Neural progenitor cell (in vitro differentiated cells): Measurements from ENCODE around the gene SEPSECS. TPM values are rescaled to one million over a fixed set of nuclear protein-coding genes. Genes with fewer than 3 reads are reported as not detected.

ENCODE experiments used
- DNase-seq: peaks from one replicate; pipeline ENCODE4 v3.0.0-alpha.2; 2016; ENCODE audit warnings: low spot score
- H2AFZ ChIP-seq: fragments of 200-600 bp; sonication (generic); replicated peaks from 2 replicates; pipeline ENCODE4 v1.6.1; 2016; ENCODE audit warnings: antibody characterized with exemption
- H3F3A ChIP-seq: fragments of 200-600 bp; sonication (generic); 2 replicates; pipeline ENCODE4 v1.6.1; 2016; ENCODE audit warnings: antibody characterized with exemption, low read depth
- H3K27ac ChIP-seq: fragments of 200-600 bp; sonication (generic); 2 replicates; pipeline ENCODE4 v1.5.1; 2016; ENCODE audit warnings: mild to moderate bottlenecking
- H3K27me3 ChIP-seq: fragments of 200-600 bp; sonication (generic); 2 replicates; pipeline ENCODE4 v1.6.1; 2016; ENCODE audit warnings: mild to moderate bottlenecking, moderate library complexity
- H3K36me3 ChIP-seq: fragments of 200-600 bp; sonication (generic); 2 replicates; pipeline ENCODE4 v1.5.1; 2016
- H3K4me1 ChIP-seq: fragments of 200-600 bp; sonication (generic); 2 replicates; pipeline ENCODE4 v1.6.1; 2016; ENCODE audit warnings: mixed run types
- H3K4me2 ChIP-seq: fragments of 200-600 bp; sonication (generic); 2 replicates; pipeline ENCODE4 v1.6.1; 2016
- H3K4me3 ChIP-seq: fragments of 200-600 bp; sonication (generic); 2 replicates; pipeline ENCODE4 v1.5.1; 2016
- H3K79me2 ChIP-seq: fragments of 200-600 bp; sonication (generic); 2 replicates; pipeline ENCODE4 v1.6.1; 2016; ENCODE audit warnings: low read depth
- H3K9ac ChIP-seq: fragments of 200-600 bp; sonication (generic); 2 replicates; pipeline ENCODE4 v1.6.1; 2016
- H3K9me3 ChIP-seq: fragments of 200-600 bp; sonication (generic); 2 replicates; pipeline ENCODE4 v1.5.1; 2016; ENCODE audit warnings: low read depth
- H4K20me1 ChIP-seq: fragments of 200-600 bp; sonication (generic); 2 replicates; pipeline ENCODE4 v1.6.1; 2016; ENCODE audit warnings: low read depth
- H3K27ac Mint-ChIP-seq: 3 replicates; pipeline ENCODE4 v1.8.0; 2021; ENCODE audit warnings: mixed read lengths
- H3K27me3 Mint-ChIP-seq: 2 replicates; pipeline ENCODE4 v1.8.0; 2022; ENCODE audit warnings: low read depth, mild to moderate bottlenecking, inconsistent platforms, moderate library complexity, mixed read lengths; ENCODE audit not compliant: insufficient read depth
- H3K36me3 Mint-ChIP-seq: 3 replicates; pipeline ENCODE4 v1.8.0; 2021; ENCODE audit warnings: mixed read lengths
- H3K4me1 Mint-ChIP-seq: 3 replicates; pipeline ENCODE4 v1.8.0; 2021; ENCODE audit warnings: mixed read lengths
- H3K4me3 Mint-ChIP-seq: 3 replicates; pipeline ENCODE4 v1.8.0; 2021; ENCODE audit warnings: mild to moderate bottlenecking, moderate library complexity, mixed read lengths
- H3K9me3 Mint-ChIP-seq: 3 replicates; pipeline ENCODE4 v1.8.0; 2020; ENCODE audit warnings: mixed read lengths
- EZH2 ChIP-seq: fragments of 200-600 bp; sonication (generic); IDR thresholded peaks from 2 replicates; pipeline ENCODE4 v1.6.1; 2017; ENCODE audit warnings: antibody characterized with exemption, mild to moderate bottlenecking, moderate library complexity
- EZH2phosphoT487 ChIP-seq: fragments of 200-600 bp; sonication (generic); IDR thresholded peaks from 2 replicates; pipeline ENCODE4 v1.6.1; 2017; ENCODE audit warnings: antibody characterized with exemption
- total RNA-seq: library from RNA; depleted of rRNA; stranded (reverse); fragments of >200 nt; gene quantifications from 2 replicates; pipeline ENCODE4 v1.2.3, GENCODE V29; 2015; ENCODE audit warnings: low replicate concordance
- TF ChIP-seq, protein P1 (sequence below): fragments of 200-600 bp; sonication (generic); IDR thresholded peaks from 2 replicates; pipeline ENCODE4 v1.5.1; 2017; ENCODE audit warnings: antibody characterized with exemption, mild to moderate bottlenecking

SEPSECS gene
- total RNA-seq, 1 donor from 2014 or later, result 24.5 TPM

GRCh38 chr4:25142468-25142867, 17.8 kb downstream of the SEPSECS start:
- H3K4me1 Mint-ChIP-seq, result peaks cover 3% of the 10 kb centered on the region
- H2AFZ ChIP-seq, result no peak overlapping the region
- no peak overlapping the region for H3K27ac Mint-ChIP-seq
- DNase-seq, result no peak
- no peak overlapping the region for H3K4me3 ChIP-seq
- no peaks in the 10 kb centered on the region for H3K9me3 ChIP-seq
- peaks cover 18% of the 10 kb centered on the region for H3K36me3 Mint-ChIP-seq
- no peak for TF ChIP-seq EZH2phosphoT487
- TF ChIP-seq EZH2, result no peak
- TF ChIP-seq, protein P1, sequence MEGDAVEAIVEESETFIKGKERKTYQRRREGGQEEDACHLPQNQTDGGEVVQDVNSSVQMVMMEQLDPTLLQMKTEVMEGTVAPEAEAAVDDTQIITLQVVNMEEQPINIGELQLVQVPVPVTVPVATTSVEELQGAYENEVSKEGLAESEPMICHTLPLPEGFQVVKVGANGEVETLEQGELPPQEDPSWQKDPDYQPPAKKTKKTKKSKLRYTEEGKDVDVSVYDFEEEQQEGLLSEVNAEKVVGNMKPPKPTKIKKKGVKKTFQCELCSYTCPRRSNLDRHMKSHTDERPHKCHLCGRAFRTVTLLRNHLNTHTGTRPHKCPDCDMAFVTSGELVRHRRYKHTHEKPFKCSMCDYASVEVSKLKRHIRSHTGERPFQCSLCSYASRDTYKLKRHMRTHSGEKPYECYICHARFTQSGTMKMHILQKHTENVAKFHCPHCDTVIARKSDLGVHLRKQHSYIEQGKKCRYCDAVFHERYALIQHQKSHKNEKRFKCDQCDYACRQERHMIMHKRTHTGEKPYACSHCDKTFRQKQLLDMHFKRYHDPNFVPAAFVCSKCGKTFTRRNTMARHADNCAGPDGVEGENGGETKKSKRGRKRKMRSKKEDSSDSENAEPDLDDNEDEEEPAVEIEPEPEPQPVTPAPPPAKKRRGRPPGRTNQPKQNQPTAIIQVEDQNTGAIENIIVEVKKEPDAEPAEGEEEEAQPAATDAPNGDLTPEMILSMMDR, result no peak
- no peaks in the 10 kb centered on the region for H3K36me3 ChIP-seq
- H3K4me3 Mint-ChIP-seq, result no peak overlapping the region
- peaks cover 3% of the 10 kb centered on the region for H3K9me3 Mint-ChIP-seq
- no peaks in the 10 kb centered on the region for H4K20me1 ChIP-seq
- no peak overlapping the region for H3K27ac ChIP-seq
- no peaks in the 10 kb centered on the region for H3K27me3 ChIP-seq
- H3K79me2 ChIP-seq, result no peaks in the 10 kb centered on the region
- H3K4me2 ChIP-seq, result no peak overlapping the region
- no peaks in the 10 kb centered on the region for H3F3A ChIP-seq
- H3K4me1 ChIP-seq, result no peaks in the 10 kb centered on the region
- H3K27me3 Mint-ChIP-seq, result peaks cover 2% of the 10 kb centered on the region
- no peak overlapping the region for H3K9ac ChIP-seq

DNA sequence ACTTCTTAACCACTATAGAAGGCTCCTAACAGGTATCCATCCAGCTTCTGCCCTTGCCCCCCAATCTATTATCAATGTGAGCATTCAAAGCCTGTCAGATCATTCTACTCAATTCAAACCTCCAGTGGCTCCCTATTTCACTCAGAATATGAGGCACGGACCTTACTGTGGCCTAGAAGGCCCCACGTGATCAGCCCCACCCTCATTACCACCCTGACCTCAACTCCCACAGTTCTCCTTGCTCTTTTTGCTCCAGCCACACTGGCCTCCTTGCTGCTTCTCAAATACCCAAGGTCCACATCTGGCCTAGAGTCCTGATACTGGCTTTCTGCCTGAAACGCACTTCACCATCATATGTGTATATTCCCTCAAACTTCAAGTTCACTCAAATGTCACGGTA, 18.7 kb downstream of the SEPSECS start:
- Histone ChIP-seq H3K4me3 (no peak overlapping the region), H3K9ac (no peak overlapping the region)

GRCh38 chr4:25133132-25133531, 27.1 kb downstream of the SEPSECS start:
- peak overlapping the region; percentile 90 for H3K27ac Mint-ChIP-seq
- Histone ChIP-seq H3K79me2 (peaks cover 4% of the 10 kb centered on the region), H2AFZ (no peak overlapping the region), H3K4me3 (no peak overlapping the region), H3K4me1 (peaks cover 47% of the 10 kb centered on the region), H3K27me3 (no peaks in the 10 kb centered on the region), H3K27ac (peak overlapping the region; percentile 73), H3K9me3 (no peaks in the 10 kb centered on the region), H3K9ac (no peak overlapping the region), H3F3A (peaks cover 41% of the 10 kb centered on the region), H3K4me2 (peak overlapping the region; percentile 71), H4K20me1 (peaks cover 8% of the 10 kb centered on the region), H3K36me3 (peaks cover 2% of the 10 kb centered on the region)
- H3K4me1 Mint-ChIP-seq, result peaks cover 48% of the 10 kb centered on the region
- TF ChIP-seq EZH2, result no peak
- TF ChIP-seq, protein P1, result no peak
- TF ChIP-seq EZH2phosphoT487, result no peak
- no peak for DNase-seq
- H3K9me3 Mint-ChIP-seq, result peaks cover 30% of the 10 kb centered on the region
- peaks cover 30% of the 10 kb centered on the region for H3K36me3 Mint-ChIP-seq
- no peak overlapping the region for H3K4me3 Mint-ChIP-seq
- peaks cover 2% of the 10 kb centered on the region for H3K27me3 Mint-ChIP-seq

More for the DNA sequence above, 18.7 kb downstream of the SEPSECS start:
- Mint-ChIP-seq H3K9me3 (peaks cover 11% of the 10 kb centered on the region), H3K4me3 (no peak overlapping the region), H3K27ac (no peak overlapping the region), H3K36me3 (peaks cover 26% of the 10 kb centered on the region), H3K4me1 (peaks cover 3% of the 10 kb centered on the region), H3K27me3 (peaks cover 2% of the 10 kb centered on the region)
- Histone ChIP-seq H3K4me1 (no peaks in the 10 kb centered on the region), H3K27me3 (no peaks in the 10 kb centered on the region), H4K20me1 (no peaks in the 10 kb centered on the region), H3F3A (no peaks in the 10 kb centered on the region), H3K36me3 (no peaks in the 10 kb centered on the region), H3K79me2 (no peaks in the 10 kb centered on the region), H2AFZ (no peak overlapping the region), H3K27ac (no peak overlapping the region), H3K9me3 (no peaks in the 10 kb centered on the region), H3K4me2 (no peak overlapping the region)
- no peak for DNase-seq
- TF ChIP-seq EZH2phosphoT487, result no peak
- no peak for TF ChIP-seq EZH2
- TF ChIP-seq, protein P1, result no peak
